ENCODE measurements around the gene FGF3. TPM values are rescaled to one million over a fixed set of nuclear protein-coding genes. Genes with fewer than 3 reads are reported as not detected.

Gene FGF3
- total RNA-seq, 1 donor from 2014 or later = not detected

DNA sequence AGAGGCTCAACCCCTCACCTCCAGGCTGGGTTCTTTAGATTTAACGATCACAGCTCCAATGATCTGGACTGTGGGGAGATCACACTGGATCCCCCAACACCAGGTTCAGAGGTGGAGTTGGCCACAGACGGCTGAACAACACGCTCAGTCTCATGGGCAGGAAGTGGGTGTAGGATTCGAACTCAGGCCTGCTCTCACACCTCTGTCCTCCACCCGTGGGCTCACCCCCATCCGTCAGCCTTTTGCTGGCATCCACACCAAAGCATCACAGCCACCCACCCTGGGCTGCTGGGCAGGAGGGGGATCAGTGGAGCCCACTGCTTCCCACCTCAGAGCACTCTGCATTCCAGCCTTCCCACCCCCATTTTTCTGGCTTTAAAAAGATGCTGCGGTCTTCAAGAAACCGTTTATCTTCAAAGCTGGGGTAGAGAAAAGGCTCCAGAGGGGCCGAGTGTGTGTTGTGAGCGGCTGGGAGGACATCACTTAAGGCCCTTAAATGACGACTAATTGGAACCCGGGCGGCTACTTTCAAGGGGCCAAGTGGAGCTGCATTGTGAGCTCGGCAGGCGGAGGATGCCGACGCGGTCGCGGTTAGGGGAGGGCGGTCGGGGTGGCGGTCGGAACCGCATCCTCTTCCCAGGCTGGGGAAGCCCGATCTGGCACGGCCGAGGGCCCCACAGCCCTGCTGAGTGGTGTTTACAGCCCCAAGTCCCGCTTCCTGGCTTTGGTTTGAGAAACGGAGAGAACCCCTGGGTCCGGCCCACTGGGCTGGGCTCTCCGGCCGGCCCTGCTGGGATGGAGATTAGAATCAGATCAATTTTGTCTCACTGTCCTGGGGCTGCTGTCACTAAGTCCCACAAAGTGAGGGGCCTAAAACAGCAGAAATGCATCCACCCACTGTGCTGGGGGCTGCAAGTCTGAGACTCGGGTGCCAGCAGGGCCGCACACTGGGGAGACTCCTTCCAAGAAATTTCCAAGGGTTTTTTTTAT lies 15.9 kb upstream of the FGF3 start:
- no peak overlapping the region for H3K27ac Mint-ChIP-seq
- H4K20me1 ChIP-seq (ENCODE audit: low read depth) = no peaks in the 10 kb centered on the region
- peaks cover 9% of the 10 kb centered on the region for H3K27me3 Mint-ChIP-seq (ENCODE audit: insufficient read depth, low read depth)
- peaks cover 36% of the 10 kb centered on the region for H3K4me1 ChIP-seq
- no peaks in the 10 kb centered on the region for H3K9me3 Mint-ChIP-seq
- no peak overlapping the region for H3K9ac ChIP-seq
- no peaks in the 10 kb centered on the region for H3K27me3 ChIP-seq
- H3K27ac ChIP-seq = peak overlapping the region; percentile 75
- H3K9me3 ChIP-seq (ENCODE audit: low read depth) = no peaks in the 10 kb centered on the region
- H3F3A ChIP-seq (ENCODE audit: low read depth) = peaks cover 41% of the 10 kb centered on the region
- H3K4me1 Mint-ChIP-seq = peaks cover 32% of the 10 kb centered on the region
- peak overlapping the region; percentile 47 for H3K4me2 ChIP-seq
- no peak overlapping the region for H3K4me3 ChIP-seq
- H3K36me3 Mint-ChIP-seq = no peaks in the 10 kb centered on the region
- H2AFZ ChIP-seq (replicated peaks) = peak overlapping the region; percentile 76
- no peak overlapping the region for H3K4me3 Mint-ChIP-seq
- DNase-seq (ENCODE audit: low spot score) = peak; percentile 78
- H3K36me3 ChIP-seq = no peaks in the 10 kb centered on the region
- TF ChIP-seq EZH2 (IDR thresholded peaks at IDR 0.05) = no peak
- no peak for TF ChIP-seq EZH2phosphoT487 (IDR thresholded peaks at IDR 0.05)
- TF ChIP-seq, protein P1, sequence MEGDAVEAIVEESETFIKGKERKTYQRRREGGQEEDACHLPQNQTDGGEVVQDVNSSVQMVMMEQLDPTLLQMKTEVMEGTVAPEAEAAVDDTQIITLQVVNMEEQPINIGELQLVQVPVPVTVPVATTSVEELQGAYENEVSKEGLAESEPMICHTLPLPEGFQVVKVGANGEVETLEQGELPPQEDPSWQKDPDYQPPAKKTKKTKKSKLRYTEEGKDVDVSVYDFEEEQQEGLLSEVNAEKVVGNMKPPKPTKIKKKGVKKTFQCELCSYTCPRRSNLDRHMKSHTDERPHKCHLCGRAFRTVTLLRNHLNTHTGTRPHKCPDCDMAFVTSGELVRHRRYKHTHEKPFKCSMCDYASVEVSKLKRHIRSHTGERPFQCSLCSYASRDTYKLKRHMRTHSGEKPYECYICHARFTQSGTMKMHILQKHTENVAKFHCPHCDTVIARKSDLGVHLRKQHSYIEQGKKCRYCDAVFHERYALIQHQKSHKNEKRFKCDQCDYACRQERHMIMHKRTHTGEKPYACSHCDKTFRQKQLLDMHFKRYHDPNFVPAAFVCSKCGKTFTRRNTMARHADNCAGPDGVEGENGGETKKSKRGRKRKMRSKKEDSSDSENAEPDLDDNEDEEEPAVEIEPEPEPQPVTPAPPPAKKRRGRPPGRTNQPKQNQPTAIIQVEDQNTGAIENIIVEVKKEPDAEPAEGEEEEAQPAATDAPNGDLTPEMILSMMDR (IDR thresholded peaks at IDR 0.05) = no peak
- H3K79me2 ChIP-seq (ENCODE audit: low read depth) = no peaks in the 10 kb centered on the region

DNA sequence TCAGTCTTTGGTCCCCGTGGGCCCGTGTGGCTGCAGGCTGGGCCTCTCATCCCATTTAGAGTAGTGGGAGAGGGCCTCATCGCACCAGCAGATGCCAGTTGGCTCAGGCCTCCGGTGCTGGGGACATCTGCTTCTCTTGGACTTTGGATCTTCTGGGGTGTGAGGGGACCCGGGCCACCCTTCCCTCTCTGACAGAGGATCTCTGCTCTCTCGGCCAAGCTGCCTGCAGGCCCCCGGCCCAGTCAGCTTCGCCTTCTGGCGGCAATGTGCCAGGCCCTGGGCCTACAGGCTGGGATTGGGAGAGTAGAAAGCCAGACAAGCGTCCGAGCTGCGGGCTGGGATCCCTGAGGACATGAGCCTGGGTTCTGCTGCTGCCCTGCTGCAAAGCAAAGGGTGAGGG lies 15.0 kb upstream of the FGF3 start:
- Histone ChIP-seq H3F3A (ENCODE audit: low read depth) (peaks cover 44% of the 10 kb centered on the region), H4K20me1 (ENCODE audit: low read depth) (peaks cover under 1% of the 10 kb centered on the region), H3K4me3 (no peak overlapping the region), H3K4me2 (no peak overlapping the region), H3K9me3 (ENCODE audit: low read depth) (no peaks in the 10 kb centered on the region), H3K27ac (no peak overlapping the region), H2AFZ (replicated peaks) (no peak overlapping the region), H3K4me1 (peaks cover 39% of the 10 kb centered on the region), H3K27me3 (no peaks in the 10 kb centered on the region), H3K79me2 (ENCODE audit: low read depth) (no peaks in the 10 kb centered on the region), H3K9ac (no peak overlapping the region), H3K36me3 (no peaks in the 10 kb centered on the region)
- DNase-seq (ENCODE audit: low spot score) = no peak
- no peak overlapping the region for H3K4me3 Mint-ChIP-seq
- H3K27ac Mint-ChIP-seq = no peak overlapping the region
- TF ChIP-seq EZH2 (IDR thresholded peaks at IDR 0.05) (no peak), EZH2phosphoT487 (IDR thresholded peaks at IDR 0.05) (no peak)
- TF ChIP-seq, protein P1 (IDR thresholded peaks at IDR 0.05) = no peak
- no peaks in the 10 kb centered on the region for H3K36me3 Mint-ChIP-seq
- no peaks in the 10 kb centered on the region for H3K9me3 Mint-ChIP-seq
- peaks cover 9% of the 10 kb centered on the region for H3K27me3 Mint-ChIP-seq (ENCODE audit: insufficient read depth, low read depth)
- peaks cover 34% of the 10 kb centered on the region for H3K4me1 Mint-ChIP-seq

DNA sequence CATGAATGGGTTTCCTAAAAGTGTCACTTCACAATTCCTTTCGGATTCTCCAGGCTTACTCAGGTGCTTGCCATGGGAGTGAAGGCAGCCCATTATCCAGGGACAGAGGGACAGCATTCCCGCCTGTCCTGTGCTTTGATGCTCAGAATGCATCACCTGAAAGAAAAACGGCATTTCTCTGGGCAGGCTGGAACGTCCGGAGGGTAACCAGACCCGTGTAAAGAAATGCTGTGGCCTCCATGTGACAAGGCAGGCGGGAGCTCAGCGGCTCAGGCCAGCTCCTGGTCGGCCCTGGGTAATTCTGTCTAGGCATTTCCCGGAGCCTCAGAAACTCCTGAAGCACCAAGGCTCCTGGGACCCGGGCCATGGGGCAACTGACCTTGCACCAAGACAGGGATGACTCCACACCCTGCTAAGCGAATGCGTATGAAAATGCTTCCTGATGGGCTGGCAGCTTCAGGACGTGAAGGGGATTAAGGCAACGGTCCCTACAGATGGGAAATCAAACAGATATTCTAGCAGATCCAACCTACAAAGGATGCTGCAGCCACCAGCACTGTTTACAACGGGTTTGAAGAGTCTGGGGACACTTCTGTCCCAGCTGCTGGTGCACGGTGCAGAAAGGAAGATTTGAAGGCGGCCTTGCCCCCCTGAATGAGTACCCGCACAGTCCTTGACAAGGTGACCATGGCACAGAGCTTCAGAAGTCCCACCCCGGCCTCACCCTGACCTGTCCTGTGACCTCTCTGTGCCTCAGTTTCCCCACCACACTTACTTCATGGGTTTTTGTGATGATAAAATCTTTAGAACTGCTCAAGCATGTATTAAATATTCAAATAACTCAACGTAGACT lies 13.6 kb upstream of the FGF3 start:
- no peak overlapping the region for H3K27ac Mint-ChIP-seq

More for the DNA sequence above, 13.6 kb upstream of the FGF3 start:
- H3K9ac ChIP-seq = no peak overlapping the region
- no peaks in the 10 kb centered on the region for H3K79me2 ChIP-seq (ENCODE audit: low read depth)
- peak overlapping the region; percentile 22 for H2AFZ ChIP-seq (replicated peaks)
- H3K9me3 ChIP-seq (ENCODE audit: low read depth) = no peaks in the 10 kb centered on the region
- Mint-ChIP-seq H3K27me3 (ENCODE audit: insufficient read depth, low read depth) (peaks cover 11% of the 10 kb centered on the region), H3K4me1 (peaks cover 48% of the 10 kb centered on the region), H3K36me3 (no peaks in the 10 kb centered on the region), H3K4me3 (peak overlapping the region; percentile 46), H3K9me3 (no peaks in the 10 kb centered on the region)
- peaks cover 59% of the 10 kb centered on the region for H3F3A ChIP-seq (ENCODE audit: low read depth)
- peak overlapping the region; percentile 16 for H3K4me3 ChIP-seq
- H3K36me3 ChIP-seq = no peaks in the 10 kb centered on the region
- peak; percentile 71 for DNase-seq (ENCODE audit: low spot score)
- peaks cover 13% of the 10 kb centered on the region for H4K20me1 ChIP-seq (ENCODE audit: low read depth)
- TF ChIP-seq, protein P1 (IDR thresholded peaks at IDR 0.05) = no peak
- TF ChIP-seq EZH2 (IDR thresholded peaks at IDR 0.05) = no peak
- TF ChIP-seq EZH2phosphoT487 (IDR thresholded peaks at IDR 0.05) = no peak
- H3K4me1 ChIP-seq = peaks cover 53% of the 10 kb centered on the region
- H3K27ac ChIP-seq = no peak overlapping the region
- H3K27me3 ChIP-seq = no peaks in the 10 kb centered on the region
- peak overlapping the region; percentile 64 for H3K4me2 ChIP-seq

All from neural progenitor cell (in vitro differentiated cells).